Dendritic cell treated with granulocyte-macrophage colony-stimulating factor and Interleukin-4, amounts not matched to agents 40 ng/mL and 50 ng/mL, for 4 days (primary cell): ENCODE measurements around the gene CCL4.
"Not testable (repeated sequence)": the region's sequence is repeated elsewhere in the genome, so short reads cannot be mapped to it uniquely, and the experiment has no call there.

Experiments used
- H3K27ac Mint-ChIP-seq: one replicate; pipeline ENCODE4 v1.8.0; 2022; ENCODE audit warnings: mild to moderate bottlenecking, mixed read lengths
- H3K27me3 Mint-ChIP-seq: one replicate; pipeline ENCODE4 v1.8.0; 2022; ENCODE audit warnings: mild to moderate bottlenecking, mixed read lengths
- H3K36me3 Mint-ChIP-seq: one replicate; pipeline ENCODE4 v1.8.0; 2022; ENCODE audit warnings: low read depth, mixed read lengths
- H3K4me1 Mint-ChIP-seq: one replicate; pipeline ENCODE4 v1.8.0; 2022; ENCODE audit warnings: low read depth, mixed read lengths
- H3K4me3 Mint-ChIP-seq: one replicate; pipeline ENCODE4 v1.8.0; 2022; ENCODE audit warnings: mild to moderate bottlenecking, moderate library complexity, mixed read lengths
- H3K9me3 Mint-ChIP-seq: one replicate; pipeline ENCODE4 v1.8.0; 2022; ENCODE audit warnings: mixed read lengths
- intact Hi-C: fragments of 100-400 bp; cut with micrococcal nuclease; formaldehyde crosslinking; loops from one replicate; pipeline ENCODE4 v1.15.0; 2022

Gene CCL4

DNA sequence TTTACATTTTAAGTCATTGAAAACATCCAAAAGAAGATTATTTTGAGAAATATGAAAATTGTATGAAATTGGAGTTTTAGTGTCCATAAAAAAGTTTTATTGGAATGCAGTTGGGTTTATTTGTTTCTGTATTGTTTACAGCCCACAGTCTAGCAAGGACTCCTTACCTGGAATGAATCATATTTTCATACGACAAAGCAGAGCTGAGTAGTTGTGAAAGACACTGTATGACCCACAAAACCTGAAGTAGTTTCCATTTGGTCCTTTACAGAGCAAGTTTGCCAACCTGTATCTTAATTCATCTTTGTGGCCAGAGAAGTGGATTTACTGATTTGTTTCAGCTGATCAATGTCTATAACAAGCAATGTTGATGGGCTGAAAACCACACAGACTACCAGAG lies 29.3 kb upstream of the CCL4 start:
- Mint-ChIP-seq H3K4me1 (peaks cover 38% of the 10 kb centered on the region), H3K9me3 (no peaks in the 10 kb centered on the region), H3K36me3 (peaks cover 82% of the 10 kb centered on the region), H3K27ac (no peak overlapping the region), H3K4me3 (no peak overlapping the region), H3K27me3 (no peaks in the 10 kb centered on the region)
- intact Hi-C loops: loop anchor here (5.0 kb wide), 3 partner anchors 42 to 102 kb away; partner anchors contain the start of gene CCL23

DNA sequence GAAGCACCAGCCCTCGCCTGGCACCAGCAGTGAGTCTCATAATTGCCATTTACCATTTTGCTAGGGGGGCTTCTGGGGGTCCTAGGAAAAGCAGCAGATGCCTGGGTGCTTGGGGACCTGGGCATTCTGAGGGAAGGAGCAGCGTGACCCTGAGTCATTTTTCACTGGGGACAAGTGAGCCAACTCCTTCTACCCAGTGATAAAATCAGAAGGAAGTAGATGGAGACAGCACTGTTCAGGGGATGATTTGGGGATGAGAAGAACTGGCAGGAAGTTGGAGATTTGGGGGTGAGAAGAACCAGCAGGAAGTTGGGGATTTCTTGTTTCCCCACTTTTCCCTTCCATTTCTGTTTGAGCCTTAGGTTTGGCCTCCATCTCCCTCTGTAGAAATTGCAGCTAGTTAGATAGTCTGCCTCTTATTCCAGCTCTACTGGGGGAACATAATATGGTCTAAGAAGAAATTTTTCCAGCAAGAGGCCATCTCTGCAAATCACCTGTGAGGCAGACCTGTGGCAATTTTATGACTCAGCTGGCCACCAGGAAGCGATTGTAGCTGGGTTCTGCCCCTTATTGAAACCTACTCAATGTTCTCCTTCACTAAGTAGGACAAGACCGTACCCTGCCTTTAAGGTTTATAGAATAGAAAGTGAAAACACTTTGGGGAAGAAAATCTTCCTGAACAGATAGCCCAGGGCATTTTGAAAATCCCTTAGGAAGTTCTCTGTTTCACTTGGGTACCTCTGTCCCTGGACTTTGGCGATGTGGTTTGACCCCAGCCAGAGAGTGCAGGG lies 21.8 kb upstream of the CCL4 start:
- Mint-ChIP-seq H3K4me1 (peaks cover 49% of the 10 kb centered on the region), H3K4me3 (peak overlapping the region; percentile 55), H3K27ac (peak overlapping the region; percentile 87), H3K36me3 (peaks cover 80% of the 10 kb centered on the region)
- H3K9me3 Mint-ChIP-seq, intact Hi-C loops, H3K27me3 Mint-ChIP-seq: not testable (repeated sequence)

DNA sequence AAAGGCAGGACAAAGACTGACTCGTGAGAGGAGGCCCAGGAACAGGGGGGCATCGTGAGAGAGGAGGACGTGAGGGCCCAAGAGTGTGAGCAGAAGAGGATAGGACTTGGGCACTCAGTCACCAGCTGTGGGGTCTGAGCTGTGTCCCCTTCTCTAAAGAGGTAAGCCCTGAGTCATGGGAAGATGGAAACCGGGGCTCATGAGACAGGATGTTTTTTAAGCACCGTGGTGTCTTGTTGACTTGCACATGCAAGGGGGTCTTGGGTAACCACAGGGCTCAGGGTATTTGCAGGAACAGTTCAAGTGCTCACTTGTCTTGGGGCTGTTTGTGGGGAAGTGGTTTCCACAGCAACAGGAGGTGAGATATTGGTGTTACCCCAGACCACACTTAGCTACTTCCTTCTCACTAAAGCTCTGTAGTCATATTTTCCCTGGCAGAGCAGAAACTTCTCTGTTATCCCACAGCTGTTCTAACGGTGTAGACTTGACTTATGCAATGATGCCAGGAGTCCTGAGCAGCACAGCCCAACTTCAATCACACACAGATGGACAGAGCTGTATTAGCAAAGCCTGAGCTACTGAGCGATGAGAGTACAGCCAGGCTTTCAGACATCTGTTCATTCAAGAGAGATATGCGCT lies 21.0 kb upstream of the CCL4 start:
- H3K9me3 Mint-ChIP-seq, H3K27me3 Mint-ChIP-seq, intact Hi-C loops: not testable (repeated sequence)
- H3K36me3 Mint-ChIP-seq: peaks cover 78% of the 10 kb centered on the region
- H3K4me1 Mint-ChIP-seq: peaks cover 49% of the 10 kb centered on the region
- peak overlapping the region; percentile 55 for H3K4me3 Mint-ChIP-seq
- H3K27ac Mint-ChIP-seq: peak overlapping the region; percentile 87

DNA sequence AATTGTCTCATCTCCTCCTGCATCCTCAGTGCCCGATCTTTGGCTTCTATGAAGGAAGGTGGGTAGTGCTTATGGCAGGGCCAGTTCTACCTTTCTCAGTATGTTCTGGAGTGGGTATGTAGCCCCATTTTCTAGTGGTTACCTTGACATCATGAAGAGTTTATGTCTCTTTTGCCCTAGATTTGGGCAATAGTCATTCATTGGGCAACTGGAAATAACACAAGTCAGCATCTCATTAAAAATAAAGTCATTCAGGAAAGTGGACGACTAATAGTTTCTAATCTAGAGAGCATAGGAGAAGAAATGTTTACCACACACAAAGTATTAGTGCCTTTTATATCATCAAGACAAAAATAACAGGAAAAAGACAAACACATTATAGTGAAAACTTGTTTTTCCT lies 19.9 kb upstream of the CCL4 start:
- H3K4me3 Mint-ChIP-seq, H3K27me3 Mint-ChIP-seq, intact Hi-C loops: not testable (repeated sequence)

DNA sequence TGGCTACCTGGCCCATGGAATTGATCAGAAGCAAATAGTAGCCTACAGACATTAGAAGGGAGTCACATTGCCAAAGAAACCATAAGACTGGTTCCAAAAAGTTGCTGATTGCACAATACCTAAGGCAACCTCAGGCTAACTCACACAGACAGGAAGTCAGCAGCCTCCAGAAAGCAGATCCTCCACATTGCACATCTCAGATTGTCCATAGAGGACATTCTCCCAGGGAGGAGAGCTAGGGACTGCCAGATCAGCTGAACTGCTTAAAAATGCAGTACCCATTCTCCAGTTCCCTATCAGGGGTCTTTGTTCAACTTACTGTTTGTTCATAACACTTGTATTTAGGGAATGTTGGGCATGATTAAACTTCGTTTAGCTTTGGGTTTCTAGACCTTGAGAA lies 17.9 kb upstream of the CCL4 start:
- no peaks in the 10 kb centered on the region for H3K9me3 Mint-ChIP-seq
- H3K27ac Mint-ChIP-seq: peak overlapping the region; percentile 72
- no peak overlapping the region for H3K4me3 Mint-ChIP-seq
- peaks cover 87% of the 10 kb centered on the region for H3K36me3 Mint-ChIP-seq
- peaks cover 76% of the 10 kb centered on the region for H3K4me1 Mint-ChIP-seq
- H3K27me3 Mint-ChIP-seq: no peaks in the 10 kb centered on the region
- intact Hi-C loops: no loop called here

More for the DNA sequence above, 19.9 kb upstream of the CCL4 start:
- Mint-ChIP-seq H3K36me3 (peaks cover 80% of the 10 kb centered on the region), H3K27ac (peak overlapping the region; percentile 59), H3K4me1 (peaks cover 58% of the 10 kb centered on the region)
- not testable (repeated sequence) for H3K9me3 Mint-ChIP-seq

DNA sequence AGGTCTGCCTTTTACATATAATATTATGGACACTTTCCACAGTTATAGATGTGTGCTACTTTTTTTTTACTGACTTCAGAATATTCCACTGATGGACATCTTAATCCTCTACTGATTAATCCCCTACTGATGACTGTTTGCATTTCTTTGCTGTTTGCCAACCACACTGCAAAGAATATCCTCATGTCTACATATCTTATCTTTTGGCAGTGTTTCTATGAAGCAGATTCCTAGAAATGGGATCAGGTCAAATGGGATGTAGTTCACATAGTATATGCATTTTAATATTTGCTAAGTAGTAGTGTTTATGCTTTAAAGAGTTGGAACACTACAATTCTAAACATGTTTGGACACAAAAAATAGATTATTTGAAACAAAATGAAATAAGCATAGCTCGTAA lies 16.8 kb upstream of the CCL4 start:
- Mint-ChIP-seq H3K9me3 (no peaks in the 10 kb centered on the region), H3K36me3 (peaks cover 82% of the 10 kb centered on the region), H3K27ac (no peak overlapping the region), H3K4me1 (peaks cover 72% of the 10 kb centered on the region), H3K4me3 (no peak overlapping the region), H3K27me3 (no peaks in the 10 kb centered on the region)
- intact Hi-C loops: no loop called here

DNA sequence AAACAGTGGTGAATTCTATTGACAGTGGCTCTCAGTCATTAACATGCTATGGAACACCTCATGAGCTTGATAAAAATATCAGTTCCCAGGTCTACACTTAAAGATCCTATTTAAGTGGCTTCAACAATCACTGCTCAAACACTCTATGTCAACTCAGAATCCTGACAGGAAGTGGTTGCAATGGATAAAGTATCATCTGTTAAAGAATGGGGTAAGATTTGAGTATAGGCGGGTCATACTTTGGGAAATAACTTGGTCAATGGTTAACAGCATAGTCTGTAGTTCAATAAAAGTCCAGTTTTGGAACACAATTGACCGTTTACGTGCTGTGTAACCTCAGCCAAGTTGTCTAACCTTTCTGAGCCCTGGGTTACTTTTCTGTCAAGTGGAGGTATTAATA lies 16.2 kb upstream of the CCL4 start:
- H3K4me3 Mint-ChIP-seq, H3K27me3 Mint-ChIP-seq, H3K27ac Mint-ChIP-seq, H3K9me3 Mint-ChIP-seq, intact Hi-C loops: not testable (repeated sequence)
- Mint-ChIP-seq H3K36me3 (peaks cover 78% of the 10 kb centered on the region), H3K4me1 (peaks cover 67% of the 10 kb centered on the region)

DNA sequence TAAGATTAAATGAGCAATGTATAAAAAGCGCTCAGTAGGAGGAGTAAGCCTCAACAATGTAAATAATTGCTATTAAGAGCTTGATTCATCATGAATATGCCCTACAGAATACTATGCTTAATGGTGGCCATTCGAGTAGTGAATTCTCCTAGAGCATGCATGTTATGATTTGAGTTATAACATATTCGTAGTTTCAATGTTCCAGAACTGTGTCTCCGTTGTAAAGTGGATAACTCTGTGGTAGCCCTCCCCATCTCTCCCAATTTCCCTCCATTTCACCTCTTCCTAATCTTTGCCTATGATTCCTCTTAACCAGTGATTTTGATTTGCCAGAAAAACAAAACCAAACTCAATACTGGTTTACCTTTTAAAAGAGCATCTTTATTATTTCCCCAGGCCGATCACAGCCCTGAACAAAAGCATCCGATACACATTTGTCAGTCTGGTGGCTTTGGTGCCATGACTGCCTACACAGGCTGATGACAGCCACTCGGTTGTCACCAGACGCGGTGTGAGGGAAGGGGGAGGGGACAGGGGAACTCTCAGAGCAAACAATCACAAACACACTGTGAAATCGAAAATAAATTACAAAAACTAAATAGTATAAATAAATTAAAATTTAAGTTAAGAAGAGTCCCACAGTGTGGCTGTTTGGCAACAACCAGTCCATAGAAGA lies 15.6 kb upstream of the CCL4 start:
- H3K36me3 Mint-ChIP-seq: peaks cover 74% of the 10 kb centered on the region
- H3K27ac Mint-ChIP-seq: peak overlapping the region; percentile 92
- H3K4me1 Mint-ChIP-seq: peaks cover 62% of the 10 kb centered on the region
- H3K9me3 Mint-ChIP-seq, H3K27me3 Mint-ChIP-seq, intact Hi-C loops: not testable (repeated sequence)
- H3K4me3 Mint-ChIP-seq: peak overlapping the region; percentile 71

DNA sequence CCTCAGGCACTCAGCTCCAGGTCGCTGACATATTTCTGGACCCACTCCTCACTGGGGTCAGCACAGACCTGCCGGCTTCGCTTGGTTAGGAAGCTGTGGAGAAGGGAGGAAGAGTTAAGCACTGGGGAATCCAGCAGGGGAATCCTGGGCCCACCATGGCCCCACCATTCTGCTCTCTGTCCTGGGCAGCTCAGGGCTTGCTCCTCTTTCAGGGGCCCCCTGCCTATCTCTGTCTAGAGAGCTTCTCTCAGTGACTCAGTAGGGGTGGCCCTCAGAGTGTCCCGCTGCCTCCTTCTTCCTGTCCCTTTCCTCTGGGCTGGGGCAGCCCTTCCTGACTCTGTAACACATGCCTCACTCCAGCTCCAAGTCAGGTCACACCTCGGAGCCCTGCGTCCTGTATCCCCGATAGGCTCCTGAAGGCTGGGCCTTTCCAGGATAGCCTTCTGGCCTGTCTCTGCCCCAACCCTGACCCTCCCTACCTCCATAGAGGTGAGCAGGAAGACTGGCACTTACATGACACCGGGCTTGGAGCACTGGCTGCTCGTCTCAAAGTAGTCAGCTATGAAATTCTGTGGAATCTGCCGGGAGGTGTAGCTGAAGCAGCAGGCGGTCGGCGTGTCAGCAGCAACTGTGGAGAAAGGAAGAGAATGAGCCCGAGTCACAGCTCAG lies 14.8 kb upstream of the CCL4 start:
- H3K4me1 Mint-ChIP-seq: peaks cover 57% of the 10 kb centered on the region
- H3K9me3 Mint-ChIP-seq: no peaks in the 10 kb centered on the region
- intact Hi-C loops: no loop called here
- H3K27ac Mint-ChIP-seq: peak overlapping the region; percentile 92
- no peaks in the 10 kb centered on the region for H3K27me3 Mint-ChIP-seq
- peaks cover 74% of the 10 kb centered on the region for H3K36me3 Mint-ChIP-seq
- peak overlapping the region; percentile 71 for H3K4me3 Mint-ChIP-seq

DNA sequence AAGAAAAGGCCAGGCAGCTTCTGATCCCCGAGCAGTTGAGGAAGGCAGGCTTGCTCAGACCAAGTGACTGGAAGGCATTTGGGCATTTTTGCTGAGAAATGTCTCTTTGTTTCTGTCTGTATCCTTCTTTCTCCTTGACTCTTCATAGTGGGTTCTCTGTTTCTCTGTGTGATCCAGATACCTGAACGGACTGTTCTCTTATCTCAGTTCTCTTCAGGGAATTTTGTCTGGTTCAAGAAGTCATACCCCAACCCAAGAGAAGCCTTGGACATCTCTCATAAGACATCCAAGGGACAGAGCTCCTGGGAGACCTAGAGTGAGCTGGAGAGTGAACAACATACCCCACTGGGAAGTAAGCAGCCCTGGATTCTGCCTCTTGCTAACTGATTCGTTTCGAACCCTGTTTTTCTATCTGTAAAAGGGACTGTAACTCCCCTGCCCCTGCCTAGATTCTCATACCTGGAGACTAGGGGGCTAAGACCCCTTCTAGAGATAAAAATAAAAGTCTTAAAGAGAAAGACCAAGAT lies 14.2 kb upstream of the CCL4 start:
- no peaks in the 10 kb centered on the region for H3K9me3 Mint-ChIP-seq
- H3K4me3 Mint-ChIP-seq: peak overlapping the region; percentile 71
- no peaks in the 10 kb centered on the region for H3K27me3 Mint-ChIP-seq
- H3K27ac Mint-ChIP-seq: peak overlapping the region; percentile 92
- peaks cover 51% of the 10 kb centered on the region for H3K4me1 Mint-ChIP-seq
- H3K36me3 Mint-ChIP-seq: peaks cover 70% of the 10 kb centered on the region
- intact Hi-C loops: no loop called here

DNA sequence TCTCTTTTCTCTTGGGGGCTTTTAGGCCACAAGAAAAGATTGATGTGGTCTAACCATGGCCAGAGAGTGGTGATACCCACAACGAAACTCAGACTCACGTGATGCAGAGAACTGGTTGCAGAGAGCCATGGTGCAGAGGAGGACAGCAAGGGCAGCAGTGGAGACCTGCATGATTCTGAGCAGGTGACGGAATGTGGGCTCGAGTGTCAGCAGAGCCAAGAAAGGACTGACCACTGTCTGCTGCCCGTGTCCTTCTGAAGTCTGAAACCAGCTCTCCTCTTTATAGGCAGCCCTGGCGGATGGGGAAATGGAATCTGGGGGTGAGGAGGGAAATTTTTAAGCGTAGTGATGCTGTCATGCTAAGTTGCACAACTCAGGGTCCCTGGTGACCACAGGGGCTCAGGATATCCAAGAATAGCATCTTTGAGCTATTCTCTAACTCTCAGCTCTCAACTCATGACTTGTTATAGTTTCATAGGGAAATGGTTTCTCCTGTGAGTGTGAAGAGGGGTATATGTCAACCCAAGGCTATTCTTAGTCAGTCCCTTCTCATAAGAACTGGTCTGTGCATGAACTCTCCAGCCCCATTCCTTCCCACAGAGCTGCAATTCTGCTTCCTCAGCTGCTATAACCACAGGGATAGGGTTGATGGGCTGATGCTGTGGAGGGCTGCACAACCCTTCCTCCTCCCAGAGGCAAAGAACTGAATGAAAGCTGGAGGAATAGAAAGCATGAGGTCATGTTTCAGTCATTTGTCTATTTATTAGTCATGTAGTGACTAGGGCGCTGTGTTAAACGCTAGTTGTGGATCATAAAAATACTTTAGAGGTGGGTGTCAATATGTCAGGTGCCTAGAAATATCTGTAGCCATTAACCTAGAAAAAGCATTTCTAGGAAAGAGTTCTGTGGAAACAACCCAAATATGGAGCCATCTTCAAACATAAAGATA lies 13.5 kb upstream of the CCL4 start, which contains the start of gene CCL3:
Gene CCL3 (minus strand): TSS at position 256 of the 949 bp plus-strand sequence. CDS start 85 bp downstream, at position 171.
- H3K4me1 Mint-ChIP-seq: peaks cover 45% of the 10 kb centered on the region
- intact Hi-C loops: no loop called here
- H3K27ac Mint-ChIP-seq: peak within 1 kb of the TSS; percentile 92
- peak within 1 kb of the TSS; percentile 71 for H3K4me3 Mint-ChIP-seq
- no peaks in the 10 kb centered on the region for H3K9me3 Mint-ChIP-seq
- H3K36me3 Mint-ChIP-seq: peaks cover 62% of the 10 kb centered on the region
- no peaks in the 10 kb centered on the region for H3K27me3 Mint-ChIP-seq

DNA sequence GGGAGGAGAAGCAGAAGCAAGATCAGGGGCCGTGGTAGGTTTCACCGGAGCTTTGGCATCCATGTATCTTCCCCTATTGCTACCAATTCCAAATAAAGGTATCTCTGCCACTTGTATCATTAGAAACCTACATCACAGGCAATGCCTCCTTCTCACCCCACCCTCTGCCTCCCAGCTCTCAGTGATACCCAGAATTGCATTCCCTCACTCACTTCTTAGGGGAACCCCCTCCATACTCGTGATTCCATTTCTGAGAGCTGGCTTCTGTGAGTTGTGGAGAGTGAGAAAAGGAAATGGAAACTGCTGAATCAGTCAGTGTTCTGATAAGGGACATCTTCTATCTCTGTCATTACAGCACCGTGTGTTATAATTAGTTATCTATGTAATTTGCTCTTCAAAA lies 11.4 kb upstream of the CCL4 start:
- Mint-ChIP-seq H3K4me3 (no peak overlapping the region), H3K9me3 (no peaks in the 10 kb centered on the region), H3K27ac (peak overlapping the region; percentile 70), H3K4me1 (peaks cover 45% of the 10 kb centered on the region), H3K27me3 (no peaks in the 10 kb centered on the region), H3K36me3 (peaks cover 50% of the 10 kb centered on the region)
- intact Hi-C loops: no loop called here

DNA sequence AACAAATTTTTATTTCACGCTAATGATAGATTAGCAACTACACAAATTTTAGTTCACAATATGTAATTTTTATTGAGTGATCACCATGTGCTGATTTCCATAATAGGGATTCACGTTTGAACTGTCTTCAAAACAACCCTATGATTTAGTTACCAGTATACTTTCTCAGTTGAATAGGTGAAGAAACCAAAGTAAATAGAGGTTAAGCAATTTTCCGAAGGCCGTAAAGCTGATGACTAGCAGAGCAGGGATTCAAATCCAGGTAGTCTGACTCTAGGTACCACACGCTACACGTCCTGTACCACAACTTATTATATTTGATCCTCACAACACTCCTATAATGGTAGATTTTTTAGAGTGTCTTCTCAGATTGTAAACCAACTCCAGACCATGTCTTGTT lies 10.9 kb upstream of the CCL4 start:
- not testable (repeated sequence) for H3K27ac Mint-ChIP-seq, H3K4me3 Mint-ChIP-seq
- peaks cover 46% of the 10 kb centered on the region for H3K36me3 Mint-ChIP-seq

More for the DNA sequence above, 10.9 kb upstream of the CCL4 start:
- H3K9me3 Mint-ChIP-seq, intact Hi-C loops, H3K27me3 Mint-ChIP-seq: not testable (repeated sequence)
- H3K4me1 Mint-ChIP-seq: peaks cover 45% of the 10 kb centered on the region
